HG03064 (cell line): ENCODE measurements around the gene SECISBP2.
A peak's percentile ranks its signal among the peaks of the same experiment; 100 is the strongest.
"Not testable (repeated sequence)": the region's sequence is repeated elsewhere in the genome, so short reads cannot be mapped to it uniquely, and the experiment has no call there.

Experiments used
- ATAC-seq: cut with Tn5 transposase; IDR thresholded peaks from one replicate; pipeline ENCODE4 v1.9.1; 2021; ENCODE audit warnings: low read depth; ENCODE audit not compliant: unreplicated experiment

The SECISBP2 gene

GRCh38 chr9:89309608-89310474 is 8.5 kb upstream of the SECISBP2 start:
- ATAC-seq = no peak

- ATAC-seq = peak; percentile 93
Observed at GRCh38 chr9:89310475-89311345, 7.6 kb upstream of the SECISBP2 start, which contains the start of gene CKS2. Gene CKS2 (plus strand): TSS chr9:89311195. CDS start chr9:89311293, 98 bp downstream.

GRCh38 chr9:89311346-89312221 is 6.7 kb upstream of the SECISBP2 start:
- ATAC-seq = peak; percentile 2

- no peak for ATAC-seq
Observed at GRCh38 chr9:89312222-89312571, 6.1 kb upstream of the SECISBP2 start.

GRCh38 chr9:89313842-89314241 is 4.5 kb upstream of the SECISBP2 start:
- no peak for ATAC-seq

DNA sequence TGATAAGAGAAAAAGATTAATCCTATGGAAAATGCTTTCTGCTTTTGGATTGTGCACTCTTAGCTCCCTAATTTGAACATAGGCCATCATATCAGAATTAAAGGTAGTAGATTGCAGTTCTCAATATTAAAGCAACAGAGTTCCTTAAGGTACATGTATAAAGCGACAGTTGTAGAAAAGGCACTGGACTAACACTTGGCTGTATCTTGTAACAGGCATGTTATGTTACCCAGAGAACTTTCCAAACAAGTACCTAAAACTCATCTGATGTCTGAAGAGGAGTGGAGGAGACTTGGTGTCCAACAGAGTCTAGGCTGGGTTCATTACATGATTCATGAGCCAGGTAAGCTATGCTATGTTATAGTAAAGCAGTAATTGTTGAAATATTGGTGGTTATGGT is 3.3 kb upstream of the SECISBP2 start:
- no peak for ATAC-seq

DNA sequence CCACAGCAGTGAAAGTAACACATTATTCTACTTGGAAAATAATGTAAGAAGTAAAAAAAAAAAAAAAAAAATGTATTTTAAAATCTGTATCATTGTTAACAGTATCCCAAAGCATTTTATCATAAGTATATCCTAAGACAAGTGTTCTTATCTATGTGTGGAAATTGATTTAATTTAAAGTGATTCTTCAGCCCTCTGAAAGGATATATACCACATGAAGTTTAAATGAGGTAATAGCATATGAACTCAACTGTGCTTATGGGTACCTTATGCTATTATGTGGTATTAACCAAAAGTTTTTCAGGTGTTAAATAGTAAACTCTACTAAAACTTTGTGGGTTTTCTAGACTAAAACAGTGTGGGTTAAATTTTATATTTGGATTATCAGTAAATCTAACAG is 2.8 kb upstream of the SECISBP2 start:
- no peak for ATAC-seq

DNA sequence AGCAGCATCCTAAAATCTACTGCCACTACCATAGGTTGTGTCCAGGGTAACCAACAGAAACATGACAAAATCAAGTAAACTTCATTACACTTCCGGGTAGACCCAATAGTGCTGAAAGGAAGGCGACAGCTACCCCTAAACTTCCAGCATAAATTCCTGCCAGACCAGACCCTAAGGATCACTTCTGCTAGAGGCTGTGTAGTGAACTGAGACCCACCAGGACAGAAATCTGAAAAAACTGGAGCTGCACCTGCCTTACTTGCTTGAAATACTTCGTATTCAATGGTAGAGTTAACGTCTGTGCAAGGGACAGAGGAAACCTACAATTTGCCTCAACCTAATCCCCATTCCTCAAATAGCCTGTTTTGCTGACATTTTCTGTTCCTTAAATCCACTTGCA is 1.0 kb upstream of the SECISBP2 start:
- no peak for ATAC-seq

DNA sequence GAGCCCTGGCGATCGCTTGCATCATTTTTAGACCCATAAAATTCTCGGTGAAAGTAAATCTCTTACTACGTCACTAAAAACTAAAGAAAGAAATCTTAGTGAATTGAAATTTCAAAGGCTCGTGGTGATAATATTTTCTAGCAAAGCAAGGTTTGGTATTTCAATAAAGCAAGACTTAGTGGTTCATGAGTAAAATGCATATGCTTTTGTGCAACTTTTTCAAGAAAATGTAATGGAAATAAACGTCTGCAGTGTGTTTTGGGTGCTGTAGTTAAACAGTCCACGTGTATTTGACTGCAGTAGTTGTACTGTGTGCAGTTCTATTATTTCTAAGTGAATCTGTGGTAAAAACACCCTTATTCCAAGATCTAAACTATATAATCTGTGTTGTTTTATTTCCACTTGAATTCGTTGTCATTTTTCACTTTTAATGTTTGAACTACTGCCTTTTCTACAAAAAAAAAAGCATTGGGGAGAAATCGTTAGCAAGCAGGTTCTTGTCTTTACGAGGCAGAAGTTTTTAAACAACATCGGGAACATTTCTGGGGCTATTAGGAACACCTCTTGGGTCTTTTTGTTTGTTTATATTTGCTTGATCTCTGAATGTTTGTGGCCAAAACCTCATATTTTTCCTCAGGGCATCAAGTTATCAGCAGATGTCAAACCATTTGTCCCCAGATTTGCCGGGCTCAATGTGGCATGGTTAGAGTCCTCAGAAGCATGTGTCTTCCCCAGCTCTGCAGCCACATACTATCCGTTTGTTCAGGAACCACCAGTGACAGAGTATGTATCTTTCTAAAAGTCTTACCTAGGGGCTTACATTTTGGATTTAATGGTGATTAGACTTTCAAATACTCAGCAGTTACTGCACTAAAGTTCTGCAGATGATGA is 960 bp downstream of the SECISBP2 start:
- peak; percentile 1 for ATAC-seq

DNA sequence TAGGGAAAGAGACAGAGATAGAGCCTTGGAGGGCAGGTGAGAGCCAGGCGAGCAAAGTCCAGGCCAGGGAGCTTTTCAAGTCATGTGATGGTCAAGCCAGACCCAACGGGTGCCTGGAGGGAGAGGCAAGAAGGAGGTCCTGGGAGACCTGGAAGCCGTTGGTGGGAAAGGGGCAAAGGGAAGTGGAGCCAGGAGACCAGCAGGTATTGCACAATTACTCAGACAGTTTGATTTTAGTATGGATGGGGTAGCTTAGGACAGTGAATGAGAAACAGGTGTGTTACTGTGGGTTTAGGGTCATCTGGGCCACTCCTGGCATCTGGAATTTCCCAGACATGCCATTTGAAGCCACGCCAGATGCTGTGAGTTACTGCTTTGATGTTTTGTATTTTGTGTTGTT is 5.1 kb downstream of the SECISBP2 start:
- no peak for ATAC-seq

- no peak for ATAC-seq
Observed at GRCh38 chr9:89325733-89326132, 7.4 kb downstream of the SECISBP2 start.

DNA sequence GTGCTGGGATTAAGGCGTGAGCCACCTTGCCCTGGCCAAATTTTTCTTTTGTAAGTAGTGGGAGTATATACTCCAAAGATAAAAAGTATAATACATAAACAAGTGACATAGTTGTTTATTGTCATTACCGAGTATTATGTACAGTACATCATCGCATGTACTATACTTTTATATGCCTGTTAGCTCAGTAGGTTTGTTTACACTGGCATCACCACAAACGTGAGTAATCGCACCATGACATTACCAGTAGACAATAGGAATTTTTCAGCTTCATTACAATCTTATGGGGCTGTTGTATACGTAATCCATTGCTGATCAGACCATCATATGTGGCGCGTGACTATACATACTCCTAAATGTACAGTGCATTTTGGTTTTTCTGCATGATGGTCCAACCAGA is 9.8 kb downstream of the SECISBP2 start:
- ATAC-seq = no peak

- ATAC-seq = no peak
Observed at GRCh38 chr9:89329917-89330316, 11.6 kb downstream of the SECISBP2 start.

DNA sequence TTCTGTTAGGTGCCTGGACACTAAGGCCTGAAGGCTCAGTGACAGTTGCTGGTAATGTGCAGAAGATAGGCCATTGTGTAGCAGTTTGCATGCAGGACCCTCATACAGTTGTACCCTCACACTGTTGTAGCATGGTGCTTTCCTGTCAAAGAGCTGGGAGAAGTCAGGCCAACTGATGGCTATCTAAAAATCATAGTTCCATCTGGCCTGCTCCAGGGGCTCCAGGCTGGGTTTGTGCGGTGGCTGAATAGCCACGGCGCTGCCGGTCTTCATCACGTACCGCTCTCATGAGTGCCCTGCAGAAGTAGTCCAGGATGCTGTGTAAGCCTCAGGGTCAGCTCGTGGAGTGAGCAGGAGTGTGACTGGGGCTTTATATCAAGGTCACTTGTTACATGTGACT is 12.2 kb downstream of the SECISBP2 start:
- ATAC-seq = no peak

DNA sequence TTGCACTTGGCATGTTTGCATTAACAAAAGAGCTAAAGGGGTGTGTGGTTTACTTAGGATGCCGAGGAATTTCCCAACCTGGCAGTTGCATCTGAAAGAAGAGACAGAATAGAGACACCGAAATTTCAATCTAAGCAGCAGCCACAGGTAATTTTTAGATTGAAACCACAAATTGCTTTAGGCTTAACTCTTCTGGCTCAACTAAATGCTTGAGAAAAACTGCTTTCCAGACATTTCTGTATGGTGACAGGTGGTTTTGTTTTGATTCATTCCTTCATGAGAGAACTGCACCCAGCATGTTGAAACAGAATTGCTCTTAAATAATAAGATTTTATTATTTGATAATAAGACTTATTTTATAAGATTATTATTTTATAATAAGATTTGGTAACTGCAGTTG is 21.5 kb downstream of the SECISBP2 start:
- ATAC-seq = no peak

DNA sequence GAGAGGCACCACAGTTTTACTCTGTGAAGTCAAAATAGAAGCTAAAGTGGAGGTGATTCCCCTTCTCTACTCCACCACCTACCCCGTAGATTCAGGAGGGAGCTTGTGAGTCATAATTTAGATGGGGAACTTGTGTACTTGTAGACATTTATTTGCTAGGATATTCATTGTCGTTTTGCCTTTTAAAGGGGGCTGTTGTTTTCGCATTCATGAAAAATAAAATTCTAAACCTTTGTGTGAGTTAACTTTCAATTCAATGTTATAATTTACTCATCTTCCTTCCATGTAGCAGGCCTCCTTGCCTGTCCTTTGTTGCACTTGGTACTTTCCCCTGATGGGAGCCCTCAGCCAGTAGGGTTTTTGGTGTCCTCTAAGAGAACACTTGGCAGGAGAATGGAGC is 22.0 kb downstream of the SECISBP2 start:
- ATAC-seq = no peak

DNA sequence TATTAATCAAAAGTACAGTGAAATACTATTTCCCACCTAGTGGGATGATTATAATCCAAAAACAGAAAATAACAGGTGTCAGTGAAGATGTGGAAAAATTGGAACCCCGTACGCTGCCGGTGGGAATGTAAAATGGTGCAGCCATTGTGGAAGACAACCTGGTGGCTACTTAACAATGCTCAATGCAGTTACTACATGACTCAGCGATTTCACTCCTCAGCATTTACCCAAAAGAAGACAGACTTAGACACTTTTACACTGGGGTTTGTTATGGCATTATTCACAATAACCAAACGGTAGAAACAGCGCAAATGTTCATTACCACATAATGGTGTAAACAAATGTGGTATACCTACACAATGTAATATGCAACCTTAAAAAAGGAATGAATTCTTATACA is 23.9 kb downstream of the SECISBP2 start:
- no peak for ATAC-seq

DNA sequence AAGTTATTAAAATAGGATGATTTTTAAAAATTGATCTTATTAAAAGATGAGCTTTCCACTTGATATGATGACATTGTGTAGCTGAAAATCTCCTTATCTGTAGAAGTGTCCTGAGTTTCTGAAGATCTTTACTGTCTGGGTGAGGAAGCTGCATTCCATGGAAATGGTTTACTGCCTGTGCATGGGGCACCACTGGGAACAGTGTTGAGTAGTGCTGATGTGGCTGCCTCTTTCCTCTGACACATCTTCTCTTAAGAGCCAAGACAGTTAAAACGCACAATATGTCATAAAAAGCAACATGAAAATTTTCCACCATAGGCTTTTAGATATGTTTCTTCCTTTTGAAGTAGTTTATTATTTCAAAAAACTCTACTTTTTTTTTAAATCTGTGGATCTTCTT is 24.6 kb downstream of the SECISBP2 start:
- no peak for ATAC-seq

DNA sequence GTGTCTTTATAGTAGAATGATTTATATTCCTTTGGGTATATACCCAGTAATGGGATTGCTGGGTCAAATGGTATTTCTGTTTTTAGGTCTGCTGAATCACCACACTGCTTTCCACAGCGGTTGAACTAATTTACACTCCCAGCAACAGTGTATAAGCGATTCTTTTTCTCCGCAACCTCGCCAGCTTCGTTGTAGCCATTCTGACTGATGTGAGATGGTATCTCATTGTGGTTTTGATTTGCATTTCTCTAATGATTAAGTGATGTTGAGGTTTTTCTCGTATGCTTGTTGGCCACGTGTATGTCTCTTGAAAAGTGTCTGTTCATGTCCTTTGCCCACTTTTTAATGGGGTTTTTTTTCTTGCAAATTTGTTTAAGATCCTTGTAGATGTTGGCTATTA is 25.5 kb downstream of the SECISBP2 start:
- ATAC-seq = not testable (repeated sequence)

DNA sequence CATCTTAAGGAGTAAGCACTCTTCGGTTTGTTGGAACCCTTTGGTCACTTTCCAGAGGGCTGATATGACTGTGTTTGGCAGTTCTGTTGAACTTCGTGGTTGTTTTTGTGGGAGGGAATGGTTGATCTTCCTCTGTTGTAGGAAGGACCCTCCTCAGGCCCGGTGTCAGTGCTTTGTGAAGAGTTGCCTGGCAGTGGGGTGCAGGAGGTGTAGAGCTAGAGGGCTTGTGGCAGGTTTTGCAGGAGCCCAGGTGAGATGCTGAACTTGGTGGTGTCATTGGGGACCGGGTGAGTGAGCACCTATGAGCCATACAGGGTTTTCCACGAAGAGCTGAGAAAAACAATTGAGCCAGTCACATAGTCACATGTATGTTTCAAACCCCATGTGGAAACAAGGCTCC is 27.2 kb downstream of the SECISBP2 start:
- ATAC-seq = no peak
